ENCODE data around the gene PIKFYVE.
"Not testable (repeated sequence)": the region's sequence is repeated elsewhere in the genome, so short reads cannot be mapped to it uniquely, and the experiment has no call there.

The PIKFYVE gene

GRCh38 chr2:208255557-208256106 is 10.4 kb upstream of the PIKFYVE start:
- DNase-seq (ENCODE audit: low spot score): no peak

GRCh38 chr2:208256192-208256782 is 9.8 kb upstream of the PIKFYVE start:
- no peak for DNase-seq (ENCODE audit: low spot score)

- DNase-seq (ENCODE audit: low spot score): not testable (repeated sequence)
Measured at GRCh38 chr2:208256849-208257813, 8.9 kb upstream of the PIKFYVE start.

- no peak for DNase-seq (ENCODE audit: low spot score)
Measured at GRCh38 chr2:208265371-208265800, 669 bp upstream of the PIKFYVE start.

- no peak for DNase-seq (ENCODE audit: low spot score)
Measured at GRCh38 chr2:208266553-208266893, 468 bp downstream of the PIKFYVE start.

GRCh38 chr2:208266936-208267335 is 881 bp downstream of the PIKFYVE start:
- DNase-seq (ENCODE audit: low spot score): no peak

- DNase-seq (ENCODE audit: low spot score): not testable (repeated sequence)
Measured at GRCh38 chr2:208267526-208267925, 1.5 kb downstream of the PIKFYVE start.

GRCh38 chr2:208268156-208268952 is 2.3 kb downstream of the PIKFYVE start:
- DNase-seq (ENCODE audit: low spot score): peak; percentile 27

GRCh38 chr2:208269091-208269490 is 3.0 kb downstream of the PIKFYVE start:
- peak; percentile 21 for DNase-seq (ENCODE audit: low spot score)

GRCh38 chr2:208274748-208275147 is 8.7 kb downstream of the PIKFYVE start:
- DNase-seq (ENCODE audit: low spot score): no peak

GRCh38 chr2:208278549-208278948 is 12.5 kb downstream of the PIKFYVE start:
- no peak for DNase-seq (ENCODE audit: low spot score)

GRCh38 chr2:208279236-208279635 is 13.2 kb downstream of the PIKFYVE start:
- DNase-seq (ENCODE audit: low spot score): no peak

GRCh38 chr2:208280234-208280633 is 14.2 kb downstream of the PIKFYVE start:
- no peak for DNase-seq (ENCODE audit: low spot score)

GRCh38 chr2:208280933-208281332 is 14.9 kb downstream of the PIKFYVE start:
- DNase-seq (ENCODE audit: low spot score): no peak

GRCh38 chr2:208285853-208286252 is 19.8 kb downstream of the PIKFYVE start:
- DNase-seq (ENCODE audit: low spot score): no peak

- no peak for DNase-seq (ENCODE audit: low spot score)
Measured at GRCh38 chr2:208294482-208295024, 28.5 kb downstream of the PIKFYVE start.

GRCh38 chr2:208295834-208296233 is 29.8 kb downstream of the PIKFYVE start:
- DNase-seq (ENCODE audit: low spot score): no peak

GRCh38 chr2:208296610-208297009 is 30.6 kb downstream of the PIKFYVE start:
- no peak for DNase-seq (ENCODE audit: low spot score)

- DNase-seq (ENCODE audit: low spot score): no peak
Measured at GRCh38 chr2:208297961-208298360, 31.9 kb downstream of the PIKFYVE start.

- DNase-seq (ENCODE audit: low spot score): no peak
Measured at GRCh38 chr2:208300847-208301618, 35.0 kb downstream of the PIKFYVE start.

GRCh38 chr2:208304157-208304556 is 38.1 kb downstream of the PIKFYVE start:
- no peak for DNase-seq (ENCODE audit: low spot score)

Data from hematopoietic multipotent progenitor cell treated with erythropoietin and hydrocortisone succinate and interleukin-3 and kit ligand, for 17 days (in vitro differentiated cells).